HL-60 (cell line): Measurements from ENCODE around the gene EPM2A.

Experiments
- DNase-seq, 2 experiments: peaks; one replicate each; pipeline ENCODE4 v3.0.0-alpha.2; 2010 to 2020; ENCODE audit warnings: low read depth in 1 of 2, low spot score in 1 of 2
- H3K27ac ChIP-seq: fragments of 250-450 bp; sonication (Bioruptor Pico); replicated peaks from 2 replicates; pipeline ENCODE4 v1.5.1; 2020; ENCODE audit warnings: mild to moderate bottlenecking, moderate library complexity
- H3K27me3 ChIP-seq: fragments of 250-450 bp; sonication (Bioruptor Pico); 2 replicates; pipeline ENCODE4 v1.5.1; 2021; ENCODE audit warnings: mild to moderate bottlenecking, moderate library complexity; ENCODE audit not compliant: insufficient read depth, poor library complexity, severe bottlenecking
- H3K4me3 ChIP-seq: replicated peaks from 2 replicates; pipeline ENCODE4 v1.5.1; 2011; ENCODE audit warnings: mild to moderate bottlenecking, control low read depth, low read length; ENCODE audit not compliant: insufficient read depth
- GABPA ChIP-seq: IDR thresholded peaks from 2 replicates; pipeline ENCODE4 v1.6.1; 2012; ENCODE audit warnings: low read depth
- POLR2AphosphoS5 ChIP-seq: IDR thresholded peaks from 2 replicates; pipeline ENCODE4 v1.6.1; 2012; ENCODE audit warnings: low read depth
- REST ChIP-seq: IDR thresholded peaks from 2 replicates; pipeline ENCODE4 v1.6.1; 2012; ENCODE audit warnings: low read depth; ENCODE audit not compliant: insufficient replicate concordance
- SPI1 ChIP-seq: IDR thresholded peaks from 2 replicates; pipeline ENCODE4 v1.6.1; 2012; ENCODE audit warnings: low read depth, mild to moderate bottlenecking, borderline replicate concordance
- TF ChIP-seq, protein P1 (sequence below): IDR thresholded peaks from one replicate; pipeline ENCODE4 v1.5.1; 2011; ENCODE audit warnings: low read length, control low read depth, inconsistent platforms; ENCODE audit not compliant: insufficient read depth

Gene EPM2A

DNA sequence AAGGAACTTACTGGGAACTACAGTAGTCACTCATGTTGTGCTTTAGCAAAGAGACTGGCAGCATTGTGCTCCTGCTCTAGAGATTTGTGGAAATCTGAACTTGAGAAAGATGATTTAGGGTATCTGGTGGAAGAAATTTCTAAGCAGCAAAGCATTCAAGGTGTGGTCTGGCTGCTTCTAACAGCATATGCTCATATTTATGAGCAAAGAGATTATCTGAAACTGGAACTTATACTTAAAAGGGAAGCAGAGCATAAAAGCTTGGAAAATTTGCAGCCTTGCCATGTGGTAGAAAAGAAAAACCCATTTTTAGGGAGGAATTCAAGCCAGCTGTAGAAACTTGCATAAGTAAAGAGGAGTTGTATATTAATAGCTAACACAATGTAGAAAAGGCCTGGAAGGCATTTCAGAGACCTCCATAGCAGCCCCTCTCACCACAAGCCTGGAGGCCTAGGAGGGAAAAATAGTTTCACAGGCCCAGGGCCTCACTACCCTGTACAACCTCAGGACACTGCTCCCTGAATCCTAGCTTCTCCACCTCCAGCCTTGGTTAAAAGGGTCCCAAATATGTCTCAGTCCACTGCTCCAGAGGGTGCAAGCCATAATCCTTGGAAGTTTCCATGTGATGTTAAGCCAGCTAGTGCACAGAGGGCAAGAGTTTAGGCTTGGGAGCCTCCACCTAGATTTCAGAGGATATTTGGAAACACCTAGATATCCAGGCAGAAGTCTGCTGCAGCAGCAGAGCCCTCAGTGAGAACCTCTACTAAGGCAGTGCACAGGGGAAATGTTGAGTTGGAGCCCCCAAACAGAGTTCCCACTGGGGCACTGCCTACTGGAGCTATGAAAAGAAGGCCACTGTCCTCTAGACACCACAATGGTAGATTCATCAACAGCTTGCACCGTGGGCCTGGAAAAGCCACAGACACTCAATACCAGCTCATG, 6.6 kb downstream of the EPM2A start:
- Histone ChIP-seq H3K27ac (no peak overlapping the region), H3K4me3 (no peak overlapping the region), H3K27me3 (no peaks in the 10 kb centered on the region)
- DNase-seq: no peak
- TF ChIP-seq POLR2AphosphoS5: no peak
- TF ChIP-seq, protein P1, sequence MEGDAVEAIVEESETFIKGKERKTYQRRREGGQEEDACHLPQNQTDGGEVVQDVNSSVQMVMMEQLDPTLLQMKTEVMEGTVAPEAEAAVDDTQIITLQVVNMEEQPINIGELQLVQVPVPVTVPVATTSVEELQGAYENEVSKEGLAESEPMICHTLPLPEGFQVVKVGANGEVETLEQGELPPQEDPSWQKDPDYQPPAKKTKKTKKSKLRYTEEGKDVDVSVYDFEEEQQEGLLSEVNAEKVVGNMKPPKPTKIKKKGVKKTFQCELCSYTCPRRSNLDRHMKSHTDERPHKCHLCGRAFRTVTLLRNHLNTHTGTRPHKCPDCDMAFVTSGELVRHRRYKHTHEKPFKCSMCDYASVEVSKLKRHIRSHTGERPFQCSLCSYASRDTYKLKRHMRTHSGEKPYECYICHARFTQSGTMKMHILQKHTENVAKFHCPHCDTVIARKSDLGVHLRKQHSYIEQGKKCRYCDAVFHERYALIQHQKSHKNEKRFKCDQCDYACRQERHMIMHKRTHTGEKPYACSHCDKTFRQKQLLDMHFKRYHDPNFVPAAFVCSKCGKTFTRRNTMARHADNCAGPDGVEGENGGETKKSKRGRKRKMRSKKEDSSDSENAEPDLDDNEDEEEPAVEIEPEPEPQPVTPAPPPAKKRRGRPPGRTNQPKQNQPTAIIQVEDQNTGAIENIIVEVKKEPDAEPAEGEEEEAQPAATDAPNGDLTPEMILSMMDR: no peak
- no peak for TF ChIP-seq GABPA
- no peak for TF ChIP-seq REST
- no peak for TF ChIP-seq SPI1

- no peaks in the 10 kb centered on the region for H3K27me3 ChIP-seq
- TF ChIP-seq GABPA (no peak), REST (no peak), SPI1 (peak; percentile 82)
- DNase-seq: peak; percentile 52 to 60
- no peak overlapping the region for H3K27ac ChIP-seq
- H3K4me3 ChIP-seq: no peak overlapping the region
Measured at GRCh38 chr6:145727817-145728388, 7.4 kb downstream of the EPM2A start.

GRCh38 chr6:145725570-145725969, 9.8 kb downstream of the EPM2A start:
- no peak overlapping the region for H3K27ac ChIP-seq
- H3K27me3 ChIP-seq: no peaks in the 10 kb centered on the region
- no peak for DNase-seq
- TF ChIP-seq GABPA (no peak), SPI1 (no peak), POLR2AphosphoS5 (no peak), REST (no peak)
- TF ChIP-seq, protein P1: no peak
- H3K4me3 ChIP-seq: no peak overlapping the region
